Activated T-cell treated with anti-CD3 and anti-CD28 coated beads for 24 hours (primary cell): ENCODE results near the gene NXPH3.

Experiments used
- DNase-seq: peaks from one replicate; pipeline ENCODE4 v3.0.0-alpha.2; 2020; ENCODE audit warnings: low read depth

The NXPH3 gene

GRCh38 chr17:49629447-49629846 is 53.8 kb downstream of the NXPH3 start:
- no peak for DNase-seq

- no peak for DNase-seq
These were observed 54.6 kb downstream of the NXPH3 start for GRCh38 chr17:49630113-49630900.

GRCh38 chr17:49631496-49631895 is 55.8 kb downstream of the NXPH3 start:
- DNase-seq, result no peak
